GM06990 (cell line): ENCODE data around the gene SPATA16.

ENCODE experiments used
- DNase-seq: peaks from one replicate; pipeline ENCODE4 v3.0.0-alpha.2; 2011; ENCODE audit not compliant: insufficient read length; ENCODE audit errors: extremely low read depth
- H3K27me3 ChIP-seq: replicated peaks from 2 replicates; pipeline ENCODE4 v1.6.0; 2011; ENCODE audit warnings: low read length; ENCODE audit not compliant: control insufficient read depth, insufficient read depth
- H3K36me3 ChIP-seq: 2 replicates; pipeline ENCODE4 v1.5.1; 2011; ENCODE audit warnings: low read length; ENCODE audit not compliant: control insufficient read depth, insufficient read depth
- H3K4me3 ChIP-seq: replicated peaks from 2 replicates; pipeline ENCODE4 v1.5.1; 2011; ENCODE audit warnings: low read depth, mild to moderate bottlenecking, control low read depth, low read length
- TF ChIP-seq, protein P1 (sequence below): IDR thresholded peaks from 2 replicates; pipeline ENCODE4 v1.5.1; 2011; ENCODE audit warnings: low read length, control low read depth, mild to moderate bottlenecking, inconsistent platforms; ENCODE audit not compliant: insufficient read depth, poor library complexity, severe bottlenecking

Gene SPATA16

DNA sequence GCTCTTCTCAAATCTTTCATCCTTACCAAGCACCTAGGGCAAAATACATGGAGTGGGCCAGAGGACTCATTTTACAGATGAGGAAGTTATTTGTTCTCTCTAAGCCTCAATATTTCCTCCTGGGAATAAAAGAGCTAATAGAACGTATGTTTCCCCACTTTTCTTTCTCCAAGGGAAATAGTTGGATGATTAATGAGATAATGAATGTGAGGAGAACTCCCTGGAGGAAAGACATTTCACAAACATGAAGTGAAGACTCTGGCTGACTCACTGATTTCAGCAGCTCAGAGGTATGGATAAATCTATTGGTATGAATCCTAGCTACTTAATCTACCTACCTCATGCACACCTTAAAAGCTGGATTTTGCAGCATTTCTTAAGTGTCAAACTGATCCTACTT, 292.1 kb downstream of the SPATA16 start:
- H3K36me3 ChIP-seq: no peaks in the 10 kb centered on the region
- TF ChIP-seq, protein P1, sequence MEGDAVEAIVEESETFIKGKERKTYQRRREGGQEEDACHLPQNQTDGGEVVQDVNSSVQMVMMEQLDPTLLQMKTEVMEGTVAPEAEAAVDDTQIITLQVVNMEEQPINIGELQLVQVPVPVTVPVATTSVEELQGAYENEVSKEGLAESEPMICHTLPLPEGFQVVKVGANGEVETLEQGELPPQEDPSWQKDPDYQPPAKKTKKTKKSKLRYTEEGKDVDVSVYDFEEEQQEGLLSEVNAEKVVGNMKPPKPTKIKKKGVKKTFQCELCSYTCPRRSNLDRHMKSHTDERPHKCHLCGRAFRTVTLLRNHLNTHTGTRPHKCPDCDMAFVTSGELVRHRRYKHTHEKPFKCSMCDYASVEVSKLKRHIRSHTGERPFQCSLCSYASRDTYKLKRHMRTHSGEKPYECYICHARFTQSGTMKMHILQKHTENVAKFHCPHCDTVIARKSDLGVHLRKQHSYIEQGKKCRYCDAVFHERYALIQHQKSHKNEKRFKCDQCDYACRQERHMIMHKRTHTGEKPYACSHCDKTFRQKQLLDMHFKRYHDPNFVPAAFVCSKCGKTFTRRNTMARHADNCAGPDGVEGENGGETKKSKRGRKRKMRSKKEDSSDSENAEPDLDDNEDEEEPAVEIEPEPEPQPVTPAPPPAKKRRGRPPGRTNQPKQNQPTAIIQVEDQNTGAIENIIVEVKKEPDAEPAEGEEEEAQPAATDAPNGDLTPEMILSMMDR: no peak
- no peaks in the 10 kb centered on the region; the same call in 1 of the 2 replicates for H3K27me3 ChIP-seq
- no peak for DNase-seq
- no peak overlapping the region for H3K4me3 ChIP-seq

DNA sequence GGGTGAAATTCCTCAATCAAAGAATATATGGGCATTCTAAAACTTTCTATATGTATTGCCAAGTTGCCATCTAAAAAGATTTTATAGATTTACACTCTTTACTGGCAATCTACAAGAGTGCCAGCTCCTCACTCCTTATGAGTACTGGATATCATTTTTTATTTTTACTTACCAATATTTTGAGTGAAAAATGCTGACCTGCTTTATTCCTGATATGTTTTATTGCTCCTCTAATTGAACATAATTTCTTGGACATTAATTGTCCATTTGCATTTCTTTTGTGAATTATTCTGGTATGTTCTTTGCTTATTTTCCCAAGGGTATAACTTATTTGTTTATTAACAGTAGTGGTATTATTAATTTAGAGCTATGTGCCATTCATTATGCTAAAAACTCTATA, 293.7 kb downstream of the SPATA16 start:
- TF ChIP-seq, protein P1: no peak
- Histone ChIP-seq H3K36me3 (no peaks in the 10 kb centered on the region), H3K27me3 (no peaks in the 10 kb centered on the region), H3K4me3 (no peak overlapping the region)
- no peak for DNase-seq

DNA sequence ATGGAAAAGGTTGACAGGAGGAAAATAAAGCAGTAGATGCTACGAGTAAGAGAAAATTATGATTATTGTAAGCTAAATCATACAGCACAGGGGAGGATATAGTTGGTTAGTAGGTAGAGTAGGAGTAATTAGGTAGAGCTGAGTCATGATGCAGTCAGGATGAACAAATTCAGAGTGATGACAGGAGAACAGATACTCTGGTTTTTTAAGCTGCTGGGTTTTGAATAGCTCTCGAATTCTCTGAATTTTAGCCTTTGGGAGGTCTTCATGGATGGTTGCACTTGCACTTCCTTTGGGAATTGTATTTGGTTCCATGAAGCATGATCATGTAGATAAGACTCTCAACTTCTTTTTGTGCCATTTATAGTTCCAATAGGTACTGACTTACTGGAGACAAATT, 294.3 kb downstream of the SPATA16 start:
- H3K36me3 ChIP-seq: no peaks in the 10 kb centered on the region
- no peak overlapping the region for H3K4me3 ChIP-seq
- no peak for DNase-seq
- no peaks in the 10 kb centered on the region for H3K27me3 ChIP-seq
- TF ChIP-seq, protein P1: no peak

DNA sequence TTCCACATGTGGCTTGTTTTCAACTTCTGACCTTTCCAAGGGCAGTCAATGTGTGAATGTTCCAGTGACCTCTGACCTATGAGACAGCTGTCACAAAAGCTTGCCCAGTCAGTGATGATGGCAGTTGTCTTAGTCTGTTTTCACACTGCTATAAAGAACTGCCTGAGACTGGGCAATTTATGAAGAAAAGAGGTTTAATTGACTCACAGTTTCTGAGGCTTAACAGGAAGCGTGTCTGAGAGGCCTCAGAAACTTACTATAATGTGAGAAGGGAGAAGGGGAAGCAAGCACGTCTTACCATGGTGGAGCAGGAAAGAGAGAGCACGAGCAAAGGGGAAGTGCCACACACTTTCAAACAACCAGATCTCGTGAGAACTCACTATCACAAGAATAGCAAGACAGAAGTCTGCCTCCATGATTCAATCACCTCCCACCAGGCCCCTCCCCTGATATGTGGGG, 294.9 kb downstream of the SPATA16 start:
- no peaks in the 10 kb centered on the region for H3K36me3 ChIP-seq
- DNase-seq: no peak
- no peaks in the 10 kb centered on the region for H3K27me3 ChIP-seq
- H3K4me3 ChIP-seq: no peak overlapping the region
- TF ChIP-seq, protein P1: no peak

DNA sequence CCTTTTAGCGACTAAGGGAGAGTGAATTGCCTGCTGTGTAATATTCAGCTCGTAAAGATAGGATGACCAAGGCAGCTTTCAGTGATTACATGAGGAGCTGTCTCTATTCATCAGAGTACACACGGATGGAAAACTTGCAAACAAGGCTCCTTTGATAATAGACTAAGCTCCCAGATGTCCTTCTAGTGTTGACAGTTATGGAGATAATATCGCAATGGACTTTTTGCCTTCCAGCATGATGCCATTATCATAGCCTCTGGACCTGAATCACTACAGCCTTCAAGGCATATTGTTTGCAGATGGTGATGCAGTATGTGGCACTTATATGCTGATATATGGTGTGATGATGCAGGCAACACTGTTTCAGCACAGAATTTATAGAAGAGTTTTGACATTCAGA, 296.6 kb downstream of the SPATA16 start:
- Histone ChIP-seq H3K4me3 (no peak overlapping the region), H3K36me3 (no peaks in the 10 kb centered on the region), H3K27me3 (0 out of 2 replicates have a peak, but pooled peaks cover 1% of the 10 kb centered on the region)
- TF ChIP-seq, protein P1: no peak
- no peak for DNase-seq

DNA sequence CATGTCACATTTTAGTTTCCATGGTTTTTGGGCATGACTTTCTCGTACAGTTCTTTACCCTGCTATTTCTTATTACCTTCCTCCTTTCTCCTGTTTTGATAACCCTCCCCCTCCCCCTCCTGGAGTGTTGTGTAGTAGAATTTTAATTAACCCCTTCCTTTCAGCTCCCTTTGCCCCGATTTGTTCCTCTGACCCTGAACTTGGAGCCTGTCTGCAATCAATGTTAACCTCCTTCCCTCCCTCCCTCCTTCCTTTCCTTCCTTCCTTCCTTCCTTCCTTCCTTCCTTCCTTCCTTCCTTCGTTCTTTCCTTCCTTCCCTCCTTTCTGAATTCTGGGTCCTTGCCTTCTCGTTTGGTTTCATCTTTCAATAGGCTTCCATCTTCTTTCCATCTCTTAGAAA, 300.1 kb downstream of the SPATA16 start:
- no peaks in the 10 kb centered on the region for H3K36me3 ChIP-seq
- TF ChIP-seq, protein P1: no peak
- H3K27me3 ChIP-seq: peaks cover 4% of the 10 kb centered on the region; the same call in 1 of the 2 replicates
- H3K4me3 ChIP-seq: no peak overlapping the region
- no peak for DNase-seq
